GM18505 (cell line): ENCODE data around the gene INPP5F.
"Not testable (repeated sequence)": the region's sequence is repeated elsewhere in the genome, so short reads cannot be mapped to it uniquely, and the experiment has no call there.

Experiments
- ATAC-seq: cut with Tn5 transposase; IDR thresholded peaks from one replicate; pipeline ENCODE4 v1.9.1; 2021; ENCODE audit not compliant: unreplicated experiment
- POLR2A ChIP-seq: IDR thresholded peaks from 4 replicates; pipeline ENCODE4 v1.6.1; 2011; ENCODE audit warnings: borderline replicate concordance; ENCODE audit not compliant: insufficient read depth, insufficient read length; ENCODE audit errors: extremely low read depth

Gene INPP5F

GRCh38 chr10:119849031-119849789 lies 123.4 kb downstream of the INPP5F start:
- no peak for TF ChIP-seq POLR2A
- ATAC-seq: no peak

GRCh38 chr10:119849944-119850343 lies 124.1 kb downstream of the INPP5F start:
- no peak for ATAC-seq

GRCh38 chr10:119852277-119852676 lies 126.4 kb downstream of the INPP5F start:
- no peak for TF ChIP-seq POLR2A
- no peak for ATAC-seq

More at GRCh38 chr10:119849944-119850343, 124.1 kb downstream of the INPP5F start:
- no peak for TF ChIP-seq POLR2A

- ATAC-seq: no peak
- TF ChIP-seq POLR2A: no peak
Observed at GRCh38 chr10:119852822-119853221, 127.0 kb downstream of the INPP5F start.

- no peak for ATAC-seq
- no peak for TF ChIP-seq POLR2A
Observed at GRCh38 chr10:119853574-119853973, 127.7 kb downstream of the INPP5F start.

GRCh38 chr10:119858063-119858462 lies 132.2 kb downstream of the INPP5F start:
- no peak for ATAC-seq

GRCh38 chr10:119859420-119860258 lies 133.8 kb downstream of the INPP5F start:
- no peak for ATAC-seq
- no peak for TF ChIP-seq POLR2A

More at GRCh38 chr10:119858063-119858462, 132.2 kb downstream of the INPP5F start:
- TF ChIP-seq POLR2A: no peak

- ATAC-seq: no peak
- TF ChIP-seq POLR2A: no peak
Observed at GRCh38 chr10:119860866-119861607, 135.2 kb downstream of the INPP5F start.

- no peak for ATAC-seq
- no peak for TF ChIP-seq POLR2A
Observed at GRCh38 chr10:119862524-119862923, 136.7 kb downstream of the INPP5F start.

GRCh38 chr10:119863951-119864565 lies 138.2 kb downstream of the INPP5F start:
- no peak for TF ChIP-seq POLR2A
- no peak for ATAC-seq

- no peak for ATAC-seq
- no peak for TF ChIP-seq POLR2A
Observed at GRCh38 chr10:119865699-119866240, 139.9 kb downstream of the INPP5F start.

GRCh38 chr10:119867317-119867716 lies 141.5 kb downstream of the INPP5F start:
- no peak for TF ChIP-seq POLR2A
- no peak for ATAC-seq

GRCh38 chr10:119869398-119869797 lies 143.5 kb downstream of the INPP5F start:
- ATAC-seq: not testable (repeated sequence)
